ENCODE data around the gene TDRD1.

- TF ChIP-seq ZNF830 (CRISPR knock-in tag; IDR thresholded peaks at IDR 0.05) (no peak), GABPB1 (CRISPR knock-in tag; IDR thresholded peaks at IDR 0.05) (no peak), CHD2 (IDR thresholded peaks at IDR 0.05; ENCODE audit: low read depth, low read length) (no peak), ARID3A (IDR thresholded peaks at IDR 0.05; ENCODE audit: borderline replicate concordance, low read depth, low read length) (no peak), E2F8 (IDR thresholded peaks at IDR 0.05; ENCODE audit: low read depth, partially characterized antibody) (no peak)
Measured at GRCh38 chr10:114252092-114252491, 72.9 kb downstream of the TDRD1 start.
